ENCODE data around the gene ARHGAP22.

GRCh38 chr10:48514255-48514654 is 90.6 kb downstream of the ARHGAP22 start:
- TF ChIP-seq CTCF (IDR thresholded peaks at IDR 0.05) (no peak), POLR2A (IDR thresholded peaks at IDR 0.05) (no peak)
